Measurements from ENCODE around the gene BTBD19.
A peak's percentile ranks its signal among the peaks of the same experiment; 100 is the strongest.
"Not testable (repeated sequence)": the region's sequence is repeated elsewhere in the genome, so short reads cannot be mapped to it uniquely, and the experiment has no call there.

The BTBD19 gene

GRCh38 chr1:44808063-44808937 lies at the start of gene BTBD19:
BTBD19 (plus strand) TSS chr1:44808523; CDS start chr1:44808821, 298 bp downstream.
- Histone ChIP-seq H3K4me1 (ENCODE audit: control insufficient read depth in 1 of 2, insufficient read depth in 1 of 2, low read depth in 1 of 2, low read length in 1 of 2) (peaks cover 59 to 74% of the 10 kb centered on the region in 2 experiments), H3K27me3 (no peaks in the 10 kb centered on the region), H3K4me3 (ENCODE audit: low read depth in 1 of 2, low read length in 1 of 2) (peak within 1 kb of the TSS; percentile 11 to 56), H3K9me3 (no peaks in the 10 kb centered on the region), H3K27ac (peak within 1 kb of the TSS; percentile 100), H3K36me3 (peaks cover 38% of the 10 kb centered on the region)
- TF ChIP-seq CTCF (IDR thresholded peaks at IDR 0.05), result no peak

- H3K36me3 ChIP-seq, result peaks cover 97% of the 10 kb centered on the region
- H3K4me1 ChIP-seq (ENCODE audit: control insufficient read depth in 1 of 2, insufficient read depth in 1 of 2, low read depth in 1 of 2, low read length in 1 of 2), result no peaks in the 10 kb centered on the region
- no peak for TF ChIP-seq CTCF (IDR thresholded peaks at IDR 0.05)
- H3K9me3 ChIP-seq, result no peaks in the 10 kb centered on the region
- H3K4me3 ChIP-seq (ENCODE audit: low read depth in 1 of 2, low read length in 1 of 2), result no peak overlapping the region
- H3K27ac ChIP-seq, result no peak overlapping the region
- H3K27me3 ChIP-seq, result no peaks in the 10 kb centered on the region
These were observed 49.2 kb upstream of the BTBD19 start for GRCh38 chr1:44759077-44759476.

GRCh38 chr1:44760876-44761275 lies 47.4 kb upstream of the BTBD19 start:
- peaks cover 91% of the 10 kb centered on the region for H3K36me3 ChIP-seq
- no peak for TF ChIP-seq CTCF (IDR thresholded peaks at IDR 0.05)

GRCh38 chr1:44766421-44766820 lies 41.9 kb upstream of the BTBD19 start:
- H3K9me3 ChIP-seq; H3K27ac ChIP-seq; H3K27me3 ChIP-seq; H3K4me1 ChIP-seq (ENCODE audit: control insufficient read depth in 1 of 2, insufficient read depth in 1 of 2, low read depth in 1 of 2, low read length in 1 of 2); H3K4me3 ChIP-seq (ENCODE audit: low read depth in 1 of 2, low read length in 1 of 2): not testable (repeated sequence)
- peaks cover 66% of the 10 kb centered on the region for H3K36me3 ChIP-seq

More at GRCh38 chr1:44760876-44761275, 47.4 kb upstream of the BTBD19 start:
- no peaks in the 10 kb centered on the region for H3K27me3 ChIP-seq
- no peaks in the 10 kb centered on the region for H3K9me3 ChIP-seq
- H3K4me3 ChIP-seq (ENCODE audit: low read depth in 1 of 2, low read length in 1 of 2), result no peak overlapping the region
- H3K27ac ChIP-seq, result no peak overlapping the region
- no peaks in the 10 kb centered on the region for H3K4me1 ChIP-seq (ENCODE audit: control insufficient read depth in 1 of 2, insufficient read depth in 1 of 2, low read depth in 1 of 2, low read length in 1 of 2)

- TF ChIP-seq CTCF (IDR thresholded peaks at IDR 0.05), result peak; percentile 20
- Histone ChIP-seq H3K9me3 (no peaks in the 10 kb centered on the region), H3K36me3 (peaks cover 29% of the 10 kb centered on the region), H3K27me3 (no peaks in the 10 kb centered on the region), H3K27ac (peak within 1 kb of the TSS; percentile 91), H3K4me1 (ENCODE audit: control insufficient read depth in 1 of 2, insufficient read depth in 1 of 2, low read depth in 1 of 2, low read length in 1 of 2) (peaks cover 19% of the 10 kb centered on the region in 2 experiments), H3K4me3 (ENCODE audit: low read depth in 1 of 2, low read length in 1 of 2) (peak within 1 kb of the TSS; percentile 87 to 100)
These were observed 33.0 kb upstream of the BTBD19 start, which contains the start of gene RPS8 for GRCh38 chr1:44775078-44775929. RPS8 (plus strand) TSS chr1:44775540; CDS start chr1:44775597, 57 bp downstream.
